Trophoblast cell (in vitro differentiated cells and primary cell): ENCODE data around the gene INAFM2.

Experiments
- DNase-seq, 2 donors: peaks; one replicate each; pipeline ENCODE4 v3.0.0-alpha.2; 2016
- H2AFZ ChIP-seq: 2 replicates; pipeline ENCODE4 v1.6.1; 2013; ENCODE audit warnings: low read length, moderate library complexity, mild to moderate bottlenecking; ENCODE audit not compliant: insufficient read depth, poor library complexity
- H2AK5ac ChIP-seq: 2 replicates; pipeline ENCODE4 v1.6.1; 2013; ENCODE audit warnings: mild to moderate bottlenecking, low read length
- H2BK120ac ChIP-seq: 2 replicates; pipeline ENCODE4 v1.6.1; 2013; ENCODE audit warnings: low read length, mild to moderate bottlenecking, moderate library complexity; ENCODE audit not compliant: insufficient read depth, poor library complexity
- H2BK12ac ChIP-seq: 2 replicates; pipeline ENCODE4 v1.6.1; 2013; ENCODE audit warnings: mild to moderate bottlenecking, low read length, moderate library complexity
- H2BK5ac ChIP-seq: 2 replicates; pipeline ENCODE4 v1.6.1; 2013; ENCODE audit warnings: low read length, low read depth, moderate library complexity, mild to moderate bottlenecking; ENCODE audit not compliant: poor library complexity
- H3K14ac ChIP-seq: 2 replicates; pipeline ENCODE4 v1.6.1; 2013; ENCODE audit warnings: mild to moderate bottlenecking, low read length
- H3K18ac ChIP-seq: 2 replicates; pipeline ENCODE4 v1.6.1; 2013; ENCODE audit warnings: mild to moderate bottlenecking, low read length
- H3K23ac ChIP-seq: 2 replicates; pipeline ENCODE4 v1.6.1; 2013; ENCODE audit warnings: low read length
- H3K27ac ChIP-seq: 2 replicates; pipeline ENCODE4 v1.5.1; 2013; ENCODE audit warnings: low read depth, mild to moderate bottlenecking, inconsistent platforms, low read length, moderate library complexity
- H3K27me3 ChIP-seq: 2 replicates; pipeline ENCODE4 v1.6.1; 2013; ENCODE audit warnings: inconsistent platforms, mild to moderate bottlenecking, low read length, moderate library complexity; ENCODE audit not compliant: insufficient read depth
- H3K36me3 ChIP-seq, 2 experiments: 1 replicate in 1 of 2; 2 replicates in 1 of 2; pipeline ENCODE4 v1.6.1; 2013; ENCODE audit warnings: low read length in 2 of 2, mild to moderate bottlenecking in 2 of 2, moderate library complexity in 1 of 2; ENCODE audit not compliant: insufficient read depth in 2 of 2, control insufficient read depth in 1 of 2
- H3K4ac ChIP-seq: 2 replicates; pipeline ENCODE4 v1.6.1; 2013; ENCODE audit warnings: low read depth, mild to moderate bottlenecking, low read length, moderate library complexity
- H3K4me1 ChIP-seq, 2 experiments: 1 replicate in 1 of 2; 2 replicates in 1 of 2; pipeline ENCODE4 v1.6.1; 2013; ENCODE audit warnings: low read length in 2 of 2, mild to moderate bottlenecking in 2 of 2, moderate library complexity in 1 of 2; ENCODE audit not compliant: insufficient read depth in 2 of 2, control insufficient read depth in 1 of 2
- H3K4me2 ChIP-seq: 2 replicates; pipeline ENCODE4 v1.6.1; 2013; ENCODE audit warnings: inconsistent platforms, mild to moderate bottlenecking, low read length, moderate library complexity
- H3K4me3 ChIP-seq: 2 replicates; pipeline ENCODE4 v1.5.1; 2013; ENCODE audit warnings: mild to moderate bottlenecking, low read depth, low read length, inconsistent platforms
- H3K79me1 ChIP-seq: one replicate; pipeline ENCODE4 v1.6.1; 2013; ENCODE audit warnings: low read length
- H3K79me2 ChIP-seq: 2 replicates; pipeline ENCODE4 v1.6.1; 2013; ENCODE audit warnings: low read length, mild to moderate bottlenecking; ENCODE audit not compliant: control insufficient read depth, insufficient read depth, poor library complexity
- H3K9ac ChIP-seq: 2 replicates; pipeline ENCODE4 v1.6.1; 2013; ENCODE audit warnings: mild to moderate bottlenecking, low read length
- H3K9me3 ChIP-seq: 2 replicates; pipeline ENCODE4 v1.6.1; 2013; ENCODE audit warnings: low read depth, mild to moderate bottlenecking, control low read depth, inconsistent platforms, low read length; ENCODE audit not compliant: insufficient read depth
- H4K12ac ChIP-seq: 2 replicates; pipeline ENCODE4 v1.6.1; 2013; ENCODE audit warnings: low read depth, mild to moderate bottlenecking, low read length, moderate library complexity
- H4K8ac ChIP-seq: 2 replicates; pipeline ENCODE4 v1.6.1; 2013; ENCODE audit warnings: low read depth, mild to moderate bottlenecking, low read length, moderate library complexity
- H4K91ac ChIP-seq: one replicate; pipeline ENCODE4 v1.6.1; 2013; ENCODE audit warnings: low read depth, mild to moderate bottlenecking, low read length, moderate library complexity
- WGBS: extraction: QIAGEN DNeasy Blood & Tissue Kit; methylation state at CpG from one replicate; pipeline ENCODE4 v1.1.7; 2013; ENCODE audit warnings: missing lambda C conversion rate; ENCODE audit not compliant: insufficient read length, insufficient coverage; ENCODE audit errors: extremely low coverage; 5-methylcytosine and 5-hydroxymethylcytosine counted together

Gene INAFM2

DNA sequence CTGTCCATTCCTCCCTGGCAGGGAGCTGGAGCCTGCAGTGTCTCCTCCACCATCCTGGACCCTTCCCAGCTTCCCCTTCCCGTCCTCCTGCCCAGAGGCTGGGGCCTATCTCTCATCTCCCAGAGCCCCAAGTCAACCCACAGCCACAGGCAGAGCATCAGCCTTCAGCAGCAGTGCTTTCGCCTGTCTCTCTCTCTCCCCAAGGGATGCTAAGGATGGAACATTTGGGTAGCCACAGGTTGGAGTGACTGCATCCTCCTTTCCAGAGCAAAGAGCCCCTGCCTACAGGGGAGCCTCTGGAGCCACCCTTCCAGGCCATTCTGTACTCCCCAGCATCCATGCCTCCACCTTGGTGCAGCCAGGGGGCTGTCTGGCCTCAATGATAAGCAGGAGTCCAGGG is 19.9 kb upstream of the INAFM2 start:
- Histone ChIP-seq H3K14ac (no peak overlapping the region), H3K4me3 (no peak overlapping the region), H3K18ac (no peak overlapping the region), H2AK5ac (no peak overlapping the region), H3K9ac (no peak overlapping the region), H3K79me1 (peaks cover 8% of the 10 kb centered on the region), H2BK5ac (no peak overlapping the region), H3K27me3 (no peaks in the 10 kb centered on the region), H3K23ac (no peak overlapping the region), H4K91ac (no peak overlapping the region), H3K4me1 (peaks cover 23 to 25% of the 10 kb centered on the region in 2 experiments), H3K4me2 (no peak overlapping the region), H3K9me3 (no peaks in the 10 kb centered on the region), H3K4ac (no peak overlapping the region), H3K27ac (no peak overlapping the region), H2BK12ac (no peak overlapping the region), H3K36me3 (no peaks in the 10 kb centered on the region), H4K8ac (no peak overlapping the region), H2AFZ (no peak overlapping the region), H2BK120ac (no peak overlapping the region), H4K12ac (no peak overlapping the region), H3K79me2 (no peaks in the 10 kb centered on the region)
- DNase-seq, result no peak
- no CpG with 5 or more reads among the region's 2 CpGs for WGBS

GRCh38 chr15:40305281-40305680 is 18.2 kb upstream of the INAFM2 start:
- Histone ChIP-seq H2BK12ac (no peak overlapping the region), H2BK120ac (no peak overlapping the region), H3K4me3 (no peak overlapping the region), H2BK5ac (no peak overlapping the region), H3K36me3 (no peaks in the 10 kb centered on the region), H3K4ac (no peak overlapping the region), H4K8ac (no peak overlapping the region), H3K23ac (no peak overlapping the region), H2AFZ (no peak overlapping the region), H3K79me1 (peaks cover 8% of the 10 kb centered on the region), H3K18ac (no peak overlapping the region), H3K4me1 (peaks cover 23 to 30% of the 10 kb centered on the region in 2 experiments), H3K27me3 (no peaks in the 10 kb centered on the region), H3K27ac (no peak overlapping the region), H4K12ac (no peak overlapping the region), H3K9me3 (no peaks in the 10 kb centered on the region), H3K4me2 (no peak overlapping the region), H3K14ac (no peak overlapping the region), H2AK5ac (no peak overlapping the region), H4K91ac (no peak overlapping the region), H3K79me2 (no peaks in the 10 kb centered on the region), H3K9ac (no peak overlapping the region)
- no peak for DNase-seq
- WGBS, result no CpG with 5 or more reads among the region's 4 CpGs

DNA sequence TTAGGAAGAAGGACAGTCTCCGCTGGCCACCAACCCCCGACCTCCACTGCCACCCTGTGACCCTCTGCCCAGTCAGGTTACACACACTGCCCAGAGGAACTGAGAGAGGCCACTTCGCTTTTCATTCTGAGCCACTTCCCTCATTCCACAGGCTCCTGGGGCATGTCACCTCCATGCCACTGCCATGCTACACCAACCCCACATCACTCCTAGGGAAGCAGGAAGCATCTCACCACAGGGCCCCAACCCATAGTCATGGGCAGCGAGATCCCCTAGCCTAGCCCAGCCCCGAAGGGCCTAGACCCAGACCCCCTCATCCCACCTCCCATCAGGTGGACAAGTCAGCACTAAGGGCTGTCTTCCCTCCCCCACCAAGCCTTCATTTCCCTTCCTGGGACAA is 17.1 kb upstream of the INAFM2 start:
- no peak overlapping the region for H3K23ac ChIP-seq
- H3K9ac ChIP-seq, result no peak overlapping the region
- H3K79me1 ChIP-seq, result peaks cover 4% of the 10 kb centered on the region
- no peak overlapping the region for H3K27ac ChIP-seq
- peak overlapping the region; percentile 20 for H2AK5ac ChIP-seq
- H2BK12ac ChIP-seq, result no peak overlapping the region
- H3K18ac ChIP-seq, result no peak overlapping the region
- no peaks in the 10 kb centered on the region for H3K27me3 ChIP-seq
- no peaks in the 10 kb centered on the region for H3K9me3 ChIP-seq
- H4K91ac ChIP-seq, result no peak overlapping the region
- H2BK120ac ChIP-seq, result no peak overlapping the region
- H3K4me3 ChIP-seq, result no peak overlapping the region
- no peak overlapping the region for H3K14ac ChIP-seq
- no peak overlapping the region for H2AFZ ChIP-seq
- WGBS, result no CpG with 5 or more reads among the region's 5 CpGs
- H4K8ac ChIP-seq, result no peak overlapping the region
- H3K36me3 ChIP-seq, result no peaks in the 10 kb centered on the region
- no peak overlapping the region for H2BK5ac ChIP-seq
- H3K4me1 ChIP-seq, result peaks cover 17 to 24% of the 10 kb centered on the region in 2 experiments
- H3K79me2 ChIP-seq, result no peaks in the 10 kb centered on the region
- no peak overlapping the region for H3K4me2 ChIP-seq
- DNase-seq, result no peak
- no peak overlapping the region for H4K12ac ChIP-seq
- H3K4ac ChIP-seq, result no peak overlapping the region

GRCh38 chr15:40306908-40307307 is 16.6 kb upstream of the INAFM2 start:
- no CpG with 5 or more reads among the region's 7 CpGs for WGBS

More at GRCh38 chr15:40306908-40307307, 16.6 kb upstream of the INAFM2 start:
- Histone ChIP-seq H3K9me3 (no peaks in the 10 kb centered on the region), H4K91ac (no peak overlapping the region), H2AFZ (no peak overlapping the region), H3K23ac (no peak overlapping the region), H3K4me3 (no peak overlapping the region), H2BK5ac (no peak overlapping the region), H3K18ac (no peak overlapping the region), H2BK120ac (no peak overlapping the region), H2AK5ac (no peak overlapping the region), H3K4me2 (no peak overlapping the region), H3K27ac (no peak overlapping the region), H3K79me1 (peaks cover 4% of the 10 kb centered on the region), H3K4ac (no peak overlapping the region), H4K12ac (no peak overlapping the region), H3K14ac (no peak overlapping the region), H3K79me2 (no peaks in the 10 kb centered on the region), H4K8ac (no peak overlapping the region), H2BK12ac (no peak overlapping the region), H3K36me3 (no peaks in the 10 kb centered on the region), H3K27me3 (no peaks in the 10 kb centered on the region), H3K4me1 (peaks cover 13 to 19% of the 10 kb centered on the region in 2 experiments), H3K9ac (no peak overlapping the region)
- DNase-seq, result no peak
